Neural progenitor cell (in vitro differentiated cells): ENCODE measurements around the gene PMFBP1.

Source experiments
- EZH2 ChIP-seq: fragments of 200-600 bp; sonication (generic); IDR thresholded peaks from 2 replicates; pipeline ENCODE4 v1.6.1; 2017; ENCODE audit warnings: antibody characterized with exemption, mild to moderate bottlenecking, moderate library complexity
- EZH2phosphoT487 ChIP-seq: fragments of 200-600 bp; sonication (generic); IDR thresholded peaks from 2 replicates; pipeline ENCODE4 v1.6.1; 2017; ENCODE audit warnings: antibody characterized with exemption
- TF ChIP-seq, protein P1 (sequence below): fragments of 200-600 bp; sonication (generic); IDR thresholded peaks from 2 replicates; pipeline ENCODE4 v1.5.1; 2017; ENCODE audit warnings: antibody characterized with exemption, mild to moderate bottlenecking

DNA sequence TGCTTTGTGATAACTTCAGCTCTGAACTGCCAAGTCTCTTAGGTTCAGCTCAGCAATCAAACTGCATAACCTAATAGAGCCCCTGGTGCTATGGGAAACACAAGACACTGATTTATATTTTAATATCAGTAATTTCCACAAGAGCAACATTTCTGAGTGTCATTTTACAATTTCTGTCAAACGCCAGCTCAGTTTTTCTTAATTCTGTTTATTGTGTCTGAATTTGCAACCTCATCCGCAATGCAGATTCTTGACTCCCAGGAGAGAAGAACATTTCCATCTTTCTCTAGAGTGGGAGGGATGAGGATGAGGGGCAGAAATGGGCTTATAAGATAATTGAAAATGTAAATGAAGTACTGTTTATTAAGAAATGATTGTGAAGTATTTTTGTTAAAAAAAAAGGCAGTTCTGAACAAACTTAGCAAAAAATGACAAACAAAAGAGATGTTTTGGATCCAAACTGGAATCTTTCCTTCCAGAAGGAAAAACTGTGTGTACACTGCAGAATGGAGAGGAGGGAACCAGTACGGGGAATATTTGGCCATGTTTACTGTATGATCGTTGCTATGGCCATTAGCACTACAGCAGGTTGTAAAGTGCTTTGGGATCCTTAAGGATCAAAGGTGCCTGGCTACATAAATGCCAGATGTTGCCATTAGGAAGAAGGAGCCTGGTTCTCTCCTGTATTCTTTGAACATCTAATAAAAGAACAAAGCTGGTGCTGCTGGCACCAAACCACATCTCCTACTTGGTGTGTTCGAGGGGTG, 7.4 kb upstream of the PMFBP1 start:
- TF ChIP-seq, protein P1, sequence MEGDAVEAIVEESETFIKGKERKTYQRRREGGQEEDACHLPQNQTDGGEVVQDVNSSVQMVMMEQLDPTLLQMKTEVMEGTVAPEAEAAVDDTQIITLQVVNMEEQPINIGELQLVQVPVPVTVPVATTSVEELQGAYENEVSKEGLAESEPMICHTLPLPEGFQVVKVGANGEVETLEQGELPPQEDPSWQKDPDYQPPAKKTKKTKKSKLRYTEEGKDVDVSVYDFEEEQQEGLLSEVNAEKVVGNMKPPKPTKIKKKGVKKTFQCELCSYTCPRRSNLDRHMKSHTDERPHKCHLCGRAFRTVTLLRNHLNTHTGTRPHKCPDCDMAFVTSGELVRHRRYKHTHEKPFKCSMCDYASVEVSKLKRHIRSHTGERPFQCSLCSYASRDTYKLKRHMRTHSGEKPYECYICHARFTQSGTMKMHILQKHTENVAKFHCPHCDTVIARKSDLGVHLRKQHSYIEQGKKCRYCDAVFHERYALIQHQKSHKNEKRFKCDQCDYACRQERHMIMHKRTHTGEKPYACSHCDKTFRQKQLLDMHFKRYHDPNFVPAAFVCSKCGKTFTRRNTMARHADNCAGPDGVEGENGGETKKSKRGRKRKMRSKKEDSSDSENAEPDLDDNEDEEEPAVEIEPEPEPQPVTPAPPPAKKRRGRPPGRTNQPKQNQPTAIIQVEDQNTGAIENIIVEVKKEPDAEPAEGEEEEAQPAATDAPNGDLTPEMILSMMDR = no peak
- no peak for TF ChIP-seq EZH2phosphoT487
- TF ChIP-seq EZH2 = no peak
